Measurements from ENCODE around the gene DGKI.

DNA sequence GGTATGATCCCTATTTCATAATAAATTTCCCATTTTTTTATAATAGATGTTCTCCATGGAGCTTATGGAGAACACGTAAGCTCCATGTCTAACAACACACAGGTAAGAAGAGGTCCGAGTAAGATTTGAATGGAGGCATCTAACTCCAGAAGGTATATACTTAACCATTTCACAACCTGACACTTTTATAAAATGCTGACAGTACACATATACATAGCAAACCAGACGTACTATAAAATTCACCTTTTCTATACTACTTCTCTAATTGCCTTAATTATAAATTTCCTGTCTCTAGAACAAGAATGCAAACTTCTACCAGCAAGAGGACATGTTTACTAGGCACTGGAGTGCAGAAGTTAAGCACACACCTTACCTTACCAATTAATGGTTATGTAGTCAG, 151.3 kb downstream of the DGKI start:
- TF ChIP-seq, protein P1, sequence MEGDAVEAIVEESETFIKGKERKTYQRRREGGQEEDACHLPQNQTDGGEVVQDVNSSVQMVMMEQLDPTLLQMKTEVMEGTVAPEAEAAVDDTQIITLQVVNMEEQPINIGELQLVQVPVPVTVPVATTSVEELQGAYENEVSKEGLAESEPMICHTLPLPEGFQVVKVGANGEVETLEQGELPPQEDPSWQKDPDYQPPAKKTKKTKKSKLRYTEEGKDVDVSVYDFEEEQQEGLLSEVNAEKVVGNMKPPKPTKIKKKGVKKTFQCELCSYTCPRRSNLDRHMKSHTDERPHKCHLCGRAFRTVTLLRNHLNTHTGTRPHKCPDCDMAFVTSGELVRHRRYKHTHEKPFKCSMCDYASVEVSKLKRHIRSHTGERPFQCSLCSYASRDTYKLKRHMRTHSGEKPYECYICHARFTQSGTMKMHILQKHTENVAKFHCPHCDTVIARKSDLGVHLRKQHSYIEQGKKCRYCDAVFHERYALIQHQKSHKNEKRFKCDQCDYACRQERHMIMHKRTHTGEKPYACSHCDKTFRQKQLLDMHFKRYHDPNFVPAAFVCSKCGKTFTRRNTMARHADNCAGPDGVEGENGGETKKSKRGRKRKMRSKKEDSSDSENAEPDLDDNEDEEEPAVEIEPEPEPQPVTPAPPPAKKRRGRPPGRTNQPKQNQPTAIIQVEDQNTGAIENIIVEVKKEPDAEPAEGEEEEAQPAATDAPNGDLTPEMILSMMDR (IDR thresholded peaks at IDR 0.05 in 2 of 3, conservative IDR thresholded peaks at IDR 0.05 in 1 of 3; ENCODE audit: borderline replicate concordance in 1 of 3, insufficient read depth in 1 of 3, low read depth in 2 of 3, low read length in 2 of 3), result no peak
- TF ChIP-seq POLR2AphosphoS5 (IDR thresholded peaks at IDR 0.05; ENCODE audit: low read depth, low read length) (no peak), YY1 (IDR thresholded peaks at IDR 0.05; ENCODE audit: extremely low read depth, insufficient replicate concordance, low read depth, low read length) (no peak), EZH2 (IDR thresholded peaks at IDR 0.05) (no peak), SRF (IDR thresholded peaks at IDR 0.05; ENCODE audit: low read depth) (no peak), FOSL1 (IDR thresholded peaks at IDR 0.05; ENCODE audit: low read depth) (no peak), ZFX (IDR thresholded peaks at IDR 0.05) (no peak), POLR2A (IDR thresholded peaks at IDR 0.05; ENCODE audit: borderline replicate concordance, extremely low read depth, insufficient read depth, insufficient read length) (no peak), CEBPB (IDR thresholded peaks at IDR 0.05; ENCODE audit: low read depth) (no peak), RAD21 (IDR thresholded peaks at IDR 0.05; ENCODE audit: low read depth) (no peak), SP1 (IDR thresholded peaks at IDR 0.05; ENCODE audit: low read depth) (no peak)
- TF ChIP-seq, protein P2, sequence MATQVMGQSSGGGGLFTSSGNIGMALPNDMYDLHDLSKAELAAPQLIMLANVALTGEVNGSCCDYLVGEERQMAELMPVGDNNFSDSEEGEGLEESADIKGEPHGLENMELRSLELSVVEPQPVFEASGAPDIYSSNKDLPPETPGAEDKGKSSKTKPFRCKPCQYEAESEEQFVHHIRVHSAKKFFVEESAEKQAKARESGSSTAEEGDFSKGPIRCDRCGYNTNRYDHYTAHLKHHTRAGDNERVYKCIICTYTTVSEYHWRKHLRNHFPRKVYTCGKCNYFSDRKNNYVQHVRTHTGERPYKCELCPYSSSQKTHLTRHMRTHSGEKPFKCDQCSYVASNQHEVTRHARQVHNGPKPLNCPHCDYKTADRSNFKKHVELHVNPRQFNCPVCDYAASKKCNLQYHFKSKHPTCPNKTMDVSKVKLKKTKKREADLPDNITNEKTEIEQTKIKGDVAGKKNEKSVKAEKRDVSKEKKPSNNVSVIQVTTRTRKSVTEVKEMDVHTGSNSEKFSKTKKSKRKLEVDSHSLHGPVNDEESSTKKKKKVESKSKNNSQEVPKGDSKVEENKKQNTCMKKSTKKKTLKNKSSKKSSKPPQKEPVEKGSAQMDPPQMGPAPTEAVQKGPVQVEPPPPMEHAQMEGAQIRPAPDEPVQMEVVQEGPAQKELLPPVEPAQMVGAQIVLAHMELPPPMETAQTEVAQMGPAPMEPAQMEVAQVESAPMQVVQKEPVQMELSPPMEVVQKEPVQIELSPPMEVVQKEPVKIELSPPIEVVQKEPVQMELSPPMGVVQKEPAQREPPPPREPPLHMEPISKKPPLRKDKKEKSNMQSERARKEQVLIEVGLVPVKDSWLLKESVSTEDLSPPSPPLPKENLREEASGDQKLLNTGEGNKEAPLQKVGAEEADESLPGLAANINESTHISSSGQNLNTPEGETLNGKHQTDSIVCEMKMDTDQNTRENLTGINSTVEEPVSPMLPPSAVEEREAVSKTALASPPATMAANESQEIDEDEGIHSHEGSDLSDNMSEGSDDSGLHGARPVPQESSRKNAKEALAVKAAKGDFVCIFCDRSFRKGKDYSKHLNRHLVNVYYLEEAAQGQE (IDR thresholded peaks at IDR 0.05; ENCODE audit: low read depth), result no peak
- TF ChIP-seq, protein P3, sequence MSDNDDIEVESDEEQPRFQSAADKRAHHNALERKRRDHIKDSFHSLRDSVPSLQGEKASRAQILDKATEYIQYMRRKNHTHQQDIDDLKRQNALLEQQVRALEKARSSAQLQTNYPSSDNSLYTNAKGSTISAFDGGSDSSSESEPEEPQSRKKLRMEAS (IDR thresholded peaks at IDR 0.05), result no peak

Measured in HCT116 (cell line).